HG02840 (cell line): Measurements from ENCODE around the gene ADGRG1.

ENCODE experiments used
- ATAC-seq: cut with Tn5 transposase; IDR thresholded peaks from one replicate; pipeline ENCODE4 v1.9.1; 2021; ENCODE audit warnings: mild to moderate bottlenecking, moderate library complexity, moderate number of reproducible peaks; ENCODE audit not compliant: unreplicated experiment, low FRiP score

Gene ADGRG1

GRCh38 chr16:57619606-57620334 is 8.7 kb upstream of the ADGRG1 start:
- ATAC-seq = no peak

- ATAC-seq = no peak
These were observed 7.8 kb upstream of the ADGRG1 start for GRCh38 chr16:57620335-57621231.

- ATAC-seq = no peak
These were observed 6.7 kb upstream of the ADGRG1 start for GRCh38 chr16:57621521-57622271.

- no peak for ATAC-seq
These were observed 5.8 kb upstream of the ADGRG1 start for GRCh38 chr16:57622361-57623250.

GRCh38 chr16:57623251-57624043 is 5.0 kb upstream of the ADGRG1 start:
- ATAC-seq = no peak

GRCh38 chr16:57624044-57624688 is 4.3 kb upstream of the ADGRG1 start:
- no peak for ATAC-seq

- ATAC-seq = no peak
These were observed 3.5 kb upstream of the ADGRG1 start for GRCh38 chr16:57624806-57625500.

- no peak for ATAC-seq
These were observed 1.8 kb upstream of the ADGRG1 start for GRCh38 chr16:57626420-57627170.

- no peak for ATAC-seq
These were observed 1.1 kb upstream of the ADGRG1 start for GRCh38 chr16:57627184-57627871.

- no peak for ATAC-seq
These were observed 408 bp downstream of the ADGRG1 start for GRCh38 chr16:57628783-57629293.

- no peak for ATAC-seq
These were observed 1.3 kb downstream of the ADGRG1 start for GRCh38 chr16:57629516-57630406.

GRCh38 chr16:57630407-57630797 is 2.0 kb downstream of the ADGRG1 start:
- ATAC-seq = no peak

GRCh38 chr16:57630931-57631845 is 2.8 kb downstream of the ADGRG1 start:
- no peak for ATAC-seq

- no peak for ATAC-seq
These were observed 4.1 kb downstream of the ADGRG1 start for GRCh38 chr16:57632568-57632967.
